Endometrial microvascular endothelial cells (primary cell): ENCODE data around the gene LGALS3. TPM values are rescaled to one million over a fixed set of nuclear protein-coding genes. Genes with fewer than 3 reads are reported as not detected.

Experiments
- in situ Hi-C: cut with HindIII; loops from 2 replicates; pipeline ENCODE4 v1.10.0; 2017; ENCODE audit warnings: low sequenced_read_pairs, low pct_unique_long_range_greater_than_20kb; ENCODE audit errors: inconsistent ontology term
- total RNA-seq: library from RNA; depleted of rRNA; stranded (reverse); fragments of >200 nt; gene quantifications from one replicate; pipeline ENCODE4 v1.2.3, GENCODE V29; 2015; ENCODE audit errors: inconsistent ontology term

LGALS3 gene
- total RNA-seq, 1 donor from 2014 or later, result 86.0 TPM

GRCh38 chr14:55157080-55157479 lies 28.0 kb downstream of the LGALS3 start:
- in situ Hi-C loops, result no loop called here

GRCh38 chr14:55158412-55158811 lies 29.4 kb downstream of the LGALS3 start:
- in situ Hi-C loops, result no loop called here

GRCh38 chr14:55160989-55161388 lies 31.9 kb downstream of the LGALS3 start:
- in situ Hi-C loops, result no loop called here

- in situ Hi-C loops, result no loop called here
Observed at GRCh38 chr14:55170526-55170925, 41.5 kb downstream of the LGALS3 start.

- in situ Hi-C loops, result no loop called here
Observed at GRCh38 chr14:55180006-55180405, 51.0 kb downstream of the LGALS3 start.

GRCh38 chr14:55180434-55180833 lies 51.4 kb downstream of the LGALS3 start:
- in situ Hi-C loops, result no loop called here

- in situ Hi-C loops, result no loop called here
Observed at GRCh38 chr14:55188686-55189295, 59.7 kb downstream of the LGALS3 start.

GRCh38 chr14:55190906-55191202 lies 61.8 kb downstream of the LGALS3 start:
- in situ Hi-C loops, result no loop called here

- in situ Hi-C loops, result no loop called here
Observed at GRCh38 chr14:55191203-55192053, 62.4 kb downstream of the LGALS3 start, which contains the start of gene DLGAP5. TSS of gene DLGAP5 (minus strand) at chr14:55191585. CDS start at chr14:55189179, 2,406 bp downstream.

- in situ Hi-C loops, result no loop called here
Observed at GRCh38 chr14:55192054-55192621, 63.1 kb downstream of the LGALS3 start.

GRCh38 chr14:55194656-55195355 lies 65.8 kb downstream of the LGALS3 start:
- in situ Hi-C loops, result no loop called here

Other genes with a start within 250 kb of the LGALS3 start
- gene GCH1, start 226.4 kb upstream of the LGALS3 start, total RNA-seq, result 9.9 TPM
- gene WDHD1, start 102.2 kb upstream of the LGALS3 start, total RNA-seq, result 12.6 TPM
- 16.1 TPM for gene SOCS4, start 102.0 kb upstream of the LGALS3 start, total RNA-seq
- 104 TPM for gene MAPK1IP1L, start 77.6 kb upstream of the LGALS3 start, total RNA-seq
- 62.4 TPM for gene DLGAP5, start 62.3 kb downstream of the LGALS3 start, total RNA-seq
- gene FBXO34, start 142.2 kb downstream of the LGALS3 start, total RNA-seq, result 16.5 TPM